Common myeloid progenitor, CD34-positive (primary cell): ENCODE results near the gene PRKAG2. TPM values are rescaled to one million over a fixed set of nuclear protein-coding genes. Genes with fewer than 3 reads are reported as not detected.

ENCODE experiments used
- CTCF ChIA-PET: fragments of 350-600 bp; sonication (Branson Sonifier 250); formaldehyde crosslinking; loops from one replicate; lab custom pipeline; 2021; ENCODE audit warnings: antibody characterized with exemption; lab: Charles Lee
- POLR2A ChIA-PET: fragments of 350-600 bp; sonication (Branson Sonifier 250); formaldehyde crosslinking; loops from one replicate; lab custom pipeline; 2021; ENCODE audit warnings: antibody characterized with exemption; lab: Charles Lee
- DNase-seq, 3 donors: peaks; one replicate each; pipeline versions ENCODE4 v3.0.0 to v3.0.0-alpha.2; 2013
- H3K27ac ChIP-seq, 2 experiments: 1 replicate in 1 of 2; 2 replicates in 1 of 2; pipeline ENCODE4 v1.7.0; 2013; ENCODE audit warnings: inconsistent platforms in 2 of 2, low read length in 2 of 2, mild to moderate bottlenecking in 2 of 2, low read depth in 1 of 2, moderate library complexity in 1 of 2; ENCODE audit not compliant: severe bottlenecking in 2 of 2, insufficient read depth in 1 of 2, poor library complexity in 1 of 2
- H3K27me3 ChIP-seq, 5 experiments: replicated peaks in 2 of 5; 1 replicate in 3 of 5; 2 replicates in 2 of 5; pipeline versions ENCODE4 v1.6.1 to v1.7.0; 2013; ENCODE audit warnings: low read length in 4 of 5, mild to moderate bottlenecking in 2 of 5, moderate library complexity in 2 of 5, inconsistent platforms in 1 of 5; ENCODE audit not compliant: insufficient read depth in 5 of 5, control insufficient read depth in 4 of 5
- H3K36me3 ChIP-seq, 4 experiments: 1 replicate in 2 of 4; 2 replicates in 2 of 4; pipeline versions ENCODE4 v1.6.1 to v1.7.0; 2013; ENCODE audit warnings: low read length in 3 of 4, control low read depth in 1 of 4, mild to moderate bottlenecking in 1 of 4; ENCODE audit not compliant: control insufficient read depth in 4 of 4, insufficient read depth in 4 of 4
- H3K4me1 ChIP-seq, 4 experiments: 1 replicate in 3 of 4; 2 replicates in 1 of 4; pipeline versions ENCODE4 v1.6.1 to v1.7.1; 2013; ENCODE audit warnings: low read length in 3 of 4, mild to moderate bottlenecking in 3 of 4, control low read depth in 1 of 4, inconsistent platforms in 1 of 4, moderate library complexity in 1 of 4; ENCODE audit not compliant: control insufficient read depth in 4 of 4, insufficient read depth in 4 of 4; ENCODE audit errors: control extremely low read depth in 1 of 4
- H3K4me3 ChIP-seq, 7 experiments: 1 replicate in 4 of 7; 2 replicates in 3 of 7; pipeline versions ENCODE4 v1.5.1 to v1.7.0; 2013; ENCODE audit warnings: mild to moderate bottlenecking in 7 of 7, low read length in 6 of 7, moderate library complexity in 6 of 7, inconsistent platforms in 2 of 7, low read depth in 2 of 7, control low read depth in 1 of 7; ENCODE audit not compliant: insufficient read depth in 4 of 7, control insufficient read depth in 1 of 7; ENCODE audit errors: extremely low read depth in 1 of 7
- H3K9me3 ChIP-seq, 5 experiments: 1 replicate in 4 of 5; 2 replicates in 1 of 5; pipeline versions ENCODE4 v1.6.1 to v1.7.1; 2013; ENCODE audit warnings: low read length in 4 of 5, mild to moderate bottlenecking in 2 of 5, inconsistent platforms in 1 of 5, low read depth in 1 of 5, moderate library complexity in 1 of 5; ENCODE audit not compliant: control insufficient read depth in 4 of 5, insufficient read depth in 2 of 5; ENCODE audit errors: control extremely low read depth in 1 of 5
- WGBS: methylation state at CpG from one replicate; pipeline ENCODE4 v1.1.5; 2013; ENCODE audit not compliant: insufficient coverage; 5-methylcytosine and 5-hydroxymethylcytosine counted together
- polyA plus RNA-seq: library from polyadenylated mRNA; unstranded; fragments of 120-200 nt; gene quantifications from one replicate; pipeline ENCODE4 v1.2.1, GENCODE V29; 2013

Gene PRKAG2
- polyA plus RNA-seq, result 20.4 TPM

DNA sequence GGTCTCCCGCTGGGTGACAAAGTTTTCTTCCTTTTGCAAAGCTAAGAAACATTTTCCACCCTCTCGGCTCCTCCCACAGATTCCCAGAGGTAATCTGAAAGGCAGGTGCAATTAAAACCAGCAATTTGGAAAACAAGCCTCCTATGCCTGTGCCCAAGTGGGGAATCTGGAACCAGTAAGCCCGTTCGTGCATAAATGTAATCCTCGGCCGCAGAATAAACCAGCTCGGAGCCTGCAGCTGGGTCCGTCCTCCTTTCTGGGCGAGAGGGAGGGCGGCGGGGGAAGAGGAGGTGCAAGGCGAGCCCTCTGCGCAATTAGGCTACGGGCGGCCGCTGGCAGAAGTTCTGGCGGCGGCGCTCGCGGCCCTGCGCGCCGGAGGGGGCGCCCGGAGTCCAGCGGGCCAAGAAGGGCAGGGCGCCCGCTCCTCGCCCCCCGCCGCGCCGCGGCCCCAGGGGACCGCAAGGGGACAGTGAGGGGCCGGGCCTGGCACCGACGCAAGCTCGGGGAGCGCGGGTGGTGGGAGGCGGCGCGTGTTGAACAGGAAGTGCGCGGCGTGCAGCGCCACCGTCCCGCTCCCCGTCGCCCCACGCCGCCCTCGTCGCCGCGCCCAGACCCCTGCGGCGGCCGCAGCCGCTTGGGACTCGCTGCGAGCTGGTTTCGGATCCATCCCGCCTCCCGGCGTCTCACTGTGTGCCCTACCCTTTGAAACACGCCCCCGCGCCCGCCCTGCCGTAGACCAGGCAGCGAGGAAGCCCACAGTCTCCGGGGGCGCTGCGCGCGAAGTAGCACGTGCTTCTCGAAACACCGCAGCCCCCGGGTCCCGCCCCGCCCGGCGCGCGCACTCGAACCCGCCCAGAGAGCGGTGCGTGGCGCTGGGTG lies at the start of gene PRKAG2:
Gene PRKAG2 (minus strand): TSS at position 217 of the 879 bp plus-strand sequence. CDS start 495 bp downstream, outside the sequence.
- peak; percentile 67 to 87 (median 81) for DNase-seq
- ChIA-PET POLR2A (interaction anchor here (0.5 kb wide), 1 partner anchor 26 kb away, joined by 3 read pairs; no protein-coding TSS in a partner anchor), CTCF (interaction anchor here (0.9 to 1.7 kb wide), 5 partner anchors 13 to 96 kb away, joined by 3 to 6 read pairs (median 4); no protein-coding TSS in a partner anchor)
- Histone ChIP-seq H3K4me3 (peak within 1 kb of the TSS; percentile 66 to 84 (median 81)), H3K4me1 (peaks cover 0 to 32% (median 28%) of the 10 kb centered on the region in 4 experiments), H3K27me3 (no peaks in the 10 kb centered on the region), H3K36me3 (no peaks in the 10 kb centered on the region), H3K9me3 (no peaks in the 10 kb centered on the region), H3K27ac (peak within 1 kb of the TSS in 1 of 2 experiments; percentile 49)
- WGBS, result 0% methylated on average over 74 of the region's 95 CpGs

DNA sequence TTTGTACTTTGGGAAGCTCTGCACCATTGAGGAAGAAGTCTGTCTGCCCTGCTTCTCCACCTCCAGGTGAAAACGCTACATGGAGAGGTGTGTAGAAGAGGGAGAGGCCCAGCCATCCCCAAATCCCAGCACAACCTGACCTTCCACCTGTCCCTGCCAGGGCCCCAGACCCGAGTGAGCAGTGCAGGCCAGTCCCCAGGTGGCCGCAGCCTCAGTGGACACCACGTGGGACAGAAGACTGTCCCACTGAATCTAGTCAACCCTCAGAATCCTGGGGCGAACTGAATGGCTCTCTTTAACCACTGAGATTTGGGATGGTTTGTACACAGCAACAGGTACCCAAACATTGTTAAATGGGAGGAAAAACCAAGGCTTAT lies 49.4 kb upstream of the PRKAG2 start:
- H3K9me3 ChIP-seq, result no peaks in the 10 kb centered on the region
- H3K27ac ChIP-seq, result peak overlapping the region; percentile 33 to 72
- DNase-seq, result no peak
- peak overlapping the region in 1 of 7 experiments; percentile 26 for H3K4me3 ChIP-seq
- 100% methylated on average over 5 of the region's 5 CpGs for WGBS
- peaks cover 0 to 16% (median 11%) of the 10 kb centered on the region in 4 experiments for H3K4me1 ChIP-seq
- CTCF ChIA-PET, result interaction anchor here (1.0 kb wide), 1 partner anchor 10 kb away, joined by 3 read pairs; no protein-coding TSS in a partner anchor
- H3K36me3 ChIP-seq, result no peaks in the 10 kb centered on the region
- POLR2A ChIA-PET, result no interaction called here
- no peaks in the 10 kb centered on the region for H3K27me3 ChIP-seq

DNA sequence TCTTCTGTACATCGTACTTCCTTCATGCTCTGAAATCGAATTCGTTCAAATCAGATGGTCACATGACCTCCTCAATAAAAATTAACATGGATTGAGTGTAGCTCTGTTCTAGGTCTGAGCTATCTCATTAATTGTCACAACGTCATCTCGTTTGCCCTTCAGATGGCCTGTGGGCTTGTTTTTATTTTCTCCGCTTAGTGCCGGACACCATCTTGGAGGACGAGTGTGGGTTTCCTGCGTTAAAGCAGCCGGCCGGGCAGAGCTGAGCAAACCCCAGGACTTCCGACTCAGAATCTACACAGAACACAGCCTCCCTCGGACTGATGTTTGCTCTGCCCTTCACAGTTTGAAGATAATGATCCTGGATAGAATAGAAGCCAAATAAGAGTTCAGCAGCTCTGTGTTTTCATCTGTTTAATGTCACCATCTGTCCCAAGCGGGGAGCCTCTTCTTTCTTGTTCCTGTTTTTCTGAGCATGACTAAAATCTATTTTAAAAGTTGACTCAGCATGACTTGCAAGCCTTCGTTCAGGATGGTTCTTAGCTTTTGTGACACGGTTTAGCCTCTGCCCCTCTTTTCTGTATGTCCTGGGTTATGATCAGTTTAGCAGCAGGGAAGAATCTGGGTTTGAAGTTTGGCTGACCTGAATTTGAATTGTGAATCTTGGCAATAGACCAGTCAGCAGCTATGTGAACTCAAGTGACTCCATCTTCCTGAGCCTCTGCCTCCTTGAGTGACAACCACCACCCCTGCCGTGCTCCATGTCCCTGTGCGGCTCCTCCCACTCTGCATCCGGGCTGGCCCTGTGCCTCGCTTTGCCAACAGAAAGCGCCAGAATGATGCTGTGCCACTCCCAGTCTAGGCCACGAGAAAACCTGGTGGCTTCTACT lies 48.8 kb upstream of the PRKAG2 start:
- Histone ChIP-seq H3K36me3 (no peaks in the 10 kb centered on the region), H3K9me3 (no peaks in the 10 kb centered on the region), H3K27ac (peak overlapping the region; percentile 33 to 72), H3K4me1 (peaks cover 0 to 16% (median 11%) of the 10 kb centered on the region in 4 experiments), H3K27me3 (no peaks in the 10 kb centered on the region), H3K4me3 (peak overlapping the region in 4 of 7 experiments; percentile 16 to 57 (median 29))
- peak; percentile 68 to 93 (median 89) for DNase-seq
- 31% methylated on average over 20 of the region's 22 CpGs for WGBS
- ChIA-PET POLR2A (no interaction called here), CTCF (interaction anchor here (0.8 to 1.0 kb wide), 4 partner anchors 9 to 30 kb away, joined by 3 read pairs; no protein-coding TSS in a partner anchor)

GRCh38 chr7:151924508-151924907 lies 47.6 kb upstream of the PRKAG2 start:
- Histone ChIP-seq H3K27me3 (no peaks in the 10 kb centered on the region), H3K4me1 (peaks cover 0 to 16% (median 11%) of the 10 kb centered on the region in 4 experiments), H3K36me3 (no peaks in the 10 kb centered on the region), H3K27ac (no peak overlapping the region), H3K4me3 (no peak overlapping the region), H3K9me3 (no peaks in the 10 kb centered on the region)
- POLR2A ChIA-PET, result no interaction called here
- DNase-seq, result no peak
- 100% methylated on average over 3 of the region's 8 CpGs for WGBS
- CTCF ChIA-PET, result interaction anchor here (1.0 to 2.9 kb wide), 3 partner anchors 8 to 13 kb away, joined by 3 to 11 read pairs (median 3); no protein-coding TSS in a partner anchor

DNA sequence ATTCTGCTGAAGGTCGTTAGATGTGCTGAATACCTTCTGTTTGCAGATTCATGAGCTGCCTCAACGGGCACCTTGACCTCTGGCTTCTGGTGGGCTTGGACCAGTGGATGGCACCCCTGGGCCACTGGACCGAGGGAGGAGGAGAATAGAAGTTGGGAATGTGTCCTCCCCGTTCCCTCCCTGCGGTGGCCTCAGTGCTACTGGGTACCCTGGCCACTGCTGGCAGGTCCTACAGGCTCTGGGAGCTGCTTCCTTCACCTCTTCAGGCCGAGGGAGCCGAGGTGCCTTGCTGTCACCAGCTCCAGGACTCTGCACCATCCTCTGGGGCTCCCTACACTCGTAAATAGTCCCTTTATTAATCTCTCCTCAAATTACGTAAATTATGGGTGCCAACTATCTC lies 47.1 kb upstream of the PRKAG2 start:
- Histone ChIP-seq H3K27ac (no peak overlapping the region), H3K4me1 (peaks cover 0 to 16% (median 11%) of the 10 kb centered on the region in 4 experiments), H3K36me3 (no peaks in the 10 kb centered on the region), H3K4me3 (no peak overlapping the region), H3K9me3 (no peaks in the 10 kb centered on the region), H3K27me3 (no peaks in the 10 kb centered on the region)
- ChIA-PET POLR2A (no interaction called here), CTCF (interaction anchor here (1.1 to 2.9 kb wide), 3 partner anchors 8 to 12 kb away, joined by 3 to 11 read pairs (median 5); no protein-coding TSS in a partner anchor)
- WGBS, result 96% methylated on average over 7 of the region's 9 CpGs
- DNase-seq, result no peak

- Histone ChIP-seq H3K36me3 (no peaks in the 10 kb centered on the region), H3K27ac (no peak overlapping the region), H3K27me3 (no peaks in the 10 kb centered on the region), H3K9me3 (no peaks in the 10 kb centered on the region), H3K4me1 (peaks cover 0 to 16% (median 11%) of the 10 kb centered on the region in 4 experiments), H3K4me3 (no peak overlapping the region)
- ChIA-PET CTCF (interaction anchor here (1.1 to 2.9 kb wide), 3 partner anchors 9 to 12 kb away, joined by 3 to 11 read pairs (median 5); no protein-coding TSS in a partner anchor), POLR2A (no interaction called here)
- WGBS, result 92% methylated on average over 14 of the region's 16 CpGs
- no peak for DNase-seq
These were observed 46.4 kb upstream of the PRKAG2 start for GRCh38 chr7:151923097-151923876.
